Hepatocyte (in vitro differentiated cells): ENCODE results near the gene BRDT.

ENCODE experiments used
- EZH2 ChIP-seq: fragments of 200-600 bp; sonication (generic); IDR thresholded peaks from 2 replicates; pipeline ENCODE4 v1.6.1; 2016; ENCODE audit warnings: antibody characterized with exemption, mild to moderate bottlenecking, borderline replicate concordance
- EZH2phosphoT487 ChIP-seq: fragments of 200-600 bp; sonication (generic); IDR thresholded peaks from one replicate; pipeline ENCODE4 v1.6.1; 2018; ENCODE audit warnings: antibody characterized with exemption, mild to moderate bottlenecking, low read depth, moderate library complexity; ENCODE audit not compliant: unreplicated experiment, severe bottlenecking
- TF ChIP-seq, protein P1 (sequence below): fragments of 200-600 bp; sonication (generic); IDR thresholded peaks from 2 replicates; pipeline ENCODE4 v1.5.1; 2016; ENCODE audit warnings: antibody characterized with exemption, mild to moderate bottlenecking; ENCODE audit not compliant: poor library complexity

DNA sequence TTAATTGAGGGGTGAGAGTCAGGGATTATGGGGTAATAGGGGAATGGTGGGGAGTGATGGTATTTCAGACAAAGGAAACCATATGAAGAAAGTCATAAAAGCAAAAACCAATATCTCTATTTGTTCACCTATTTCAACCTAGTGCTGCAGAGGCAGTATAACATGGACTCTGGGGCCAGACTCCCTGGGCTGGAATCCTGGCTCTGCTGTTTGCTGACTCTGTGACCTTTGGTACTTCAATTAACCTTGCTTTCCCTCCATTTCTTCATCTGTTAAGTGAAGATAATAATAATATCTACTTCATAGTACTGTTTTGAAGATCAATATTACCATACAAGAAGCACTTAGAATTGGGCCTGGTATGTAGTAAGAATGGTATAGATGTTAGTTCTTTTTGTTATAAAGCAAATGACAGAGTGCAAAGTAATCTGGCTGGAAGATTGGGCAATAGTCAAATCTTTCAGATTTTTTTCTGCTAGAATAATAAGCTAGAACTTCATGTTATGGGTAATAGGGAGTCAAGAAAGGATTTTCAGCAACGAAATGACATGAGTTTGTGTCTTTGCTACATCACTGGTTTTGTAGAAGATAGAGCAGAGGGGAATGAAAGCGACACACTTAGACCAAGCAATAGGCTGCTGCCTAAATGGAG is 89.6 kb downstream of the BRDT start:
- TF ChIP-seq EZH2 (no peak), EZH2phosphoT487 (no peak)
- TF ChIP-seq, protein P1, sequence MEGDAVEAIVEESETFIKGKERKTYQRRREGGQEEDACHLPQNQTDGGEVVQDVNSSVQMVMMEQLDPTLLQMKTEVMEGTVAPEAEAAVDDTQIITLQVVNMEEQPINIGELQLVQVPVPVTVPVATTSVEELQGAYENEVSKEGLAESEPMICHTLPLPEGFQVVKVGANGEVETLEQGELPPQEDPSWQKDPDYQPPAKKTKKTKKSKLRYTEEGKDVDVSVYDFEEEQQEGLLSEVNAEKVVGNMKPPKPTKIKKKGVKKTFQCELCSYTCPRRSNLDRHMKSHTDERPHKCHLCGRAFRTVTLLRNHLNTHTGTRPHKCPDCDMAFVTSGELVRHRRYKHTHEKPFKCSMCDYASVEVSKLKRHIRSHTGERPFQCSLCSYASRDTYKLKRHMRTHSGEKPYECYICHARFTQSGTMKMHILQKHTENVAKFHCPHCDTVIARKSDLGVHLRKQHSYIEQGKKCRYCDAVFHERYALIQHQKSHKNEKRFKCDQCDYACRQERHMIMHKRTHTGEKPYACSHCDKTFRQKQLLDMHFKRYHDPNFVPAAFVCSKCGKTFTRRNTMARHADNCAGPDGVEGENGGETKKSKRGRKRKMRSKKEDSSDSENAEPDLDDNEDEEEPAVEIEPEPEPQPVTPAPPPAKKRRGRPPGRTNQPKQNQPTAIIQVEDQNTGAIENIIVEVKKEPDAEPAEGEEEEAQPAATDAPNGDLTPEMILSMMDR = no peak
